GM23338 (cell line): ENCODE data around the gene OR5C1. TPM values are rescaled to one million over a fixed set of nuclear protein-coding genes. Genes with fewer than 3 reads are reported as not detected.

Experiments used
- ATAC-seq: fragments of 200-7000 bp; cut with Tn5 transposase; 3 replicates; pipeline ENCODE4 v1.9.1; 2020
- DNase-seq: peaks from one replicate; pipeline ENCODE4 v3.0.0-alpha.2; 2015; ENCODE audit warnings: low spot score
- H2AFZ ChIP-seq: fragments of 200-600 bp; sonication (generic); 2 replicates; pipeline ENCODE4 v1.8.0; 2016; ENCODE audit warnings: antibody characterized with exemption, mild to moderate bottlenecking, moderate library complexity
- H3F3A ChIP-seq: fragments of 200-600 bp; sonication (generic); replicated peaks from 2 replicates; pipeline ENCODE4 v1.8.0; 2017; ENCODE audit warnings: antibody characterized with exemption, mixed run types, low read depth
- H3K27ac ChIP-seq: fragments of 200-600 bp; sonication (generic); 2 replicates; pipeline ENCODE4 v1.6.1; 2016; ENCODE audit warnings: low read depth
- H3K27me3 ChIP-seq: fragments of 200-600 bp; sonication (generic); 2 replicates; pipeline ENCODE4 v1.8.0; 2016; ENCODE audit warnings: mild to moderate bottlenecking, mixed run types, moderate library complexity; ENCODE audit not compliant: insufficient read depth
- H3K36me3 ChIP-seq: fragments of 200-600 bp; sonication (generic); 2 replicates; pipeline ENCODE4 v1.8.0; 2016; ENCODE audit warnings: mild to moderate bottlenecking; ENCODE audit not compliant: insufficient read depth
- H3K4me1 ChIP-seq: fragments of 200-600 bp; sonication (generic); 2 replicates; pipeline ENCODE4 v1.8.0; 2016; ENCODE audit warnings: mild to moderate bottlenecking, moderate library complexity; ENCODE audit not compliant: insufficient read depth
- H3K4me2 ChIP-seq: fragments of 200-600 bp; sonication (generic); 2 replicates; pipeline ENCODE4 v1.7.1; 2017; ENCODE audit warnings: mixed run types
- H3K4me3 ChIP-seq: fragments of 200-600 bp; sonication (generic); 2 replicates; pipeline ENCODE4 v1.6.1; 2016; ENCODE audit warnings: mixed run types
- H3K79me2 ChIP-seq: fragments of 200-600 bp; sonication (generic); replicated peaks from 2 replicates; pipeline ENCODE4 v1.8.0; 2017; ENCODE audit warnings: mild to moderate bottlenecking; ENCODE audit not compliant: insufficient read depth
- H3K9me2 ChIP-seq: fragments of 200-600 bp; sonication (generic); 2 replicates; pipeline ENCODE4 v1.8.0; 2017; ENCODE audit not compliant: insufficient read depth
- H4K20me1 ChIP-seq: fragments of 200-600 bp; sonication (generic); replicated peaks from 2 replicates; pipeline ENCODE4 v1.8.0; 2017; ENCODE audit warnings: mild to moderate bottlenecking; ENCODE audit not compliant: insufficient read depth
- H3K27ac Mint-ChIP-seq: 2 replicates; pipeline ENCODE4 v1.8.0; 2020; ENCODE audit warnings: inconsistent platforms, mild to moderate bottlenecking, moderate library complexity, mixed read lengths
- H3K27me3 Mint-ChIP-seq: 3 replicates; pipeline ENCODE4 v1.8.0; 2022; ENCODE audit warnings: low read depth, mild to moderate bottlenecking, moderate library complexity, mixed read lengths, inconsistent platforms; ENCODE audit not compliant: insufficient read depth, poor library complexity
- H3K36me3 Mint-ChIP-seq: 3 replicates; pipeline ENCODE4 v1.8.0; 2021; ENCODE audit warnings: low read depth, mild to moderate bottlenecking, inconsistent platforms, moderate library complexity, mixed read lengths
- H3K4me1 Mint-ChIP-seq: 3 replicates; pipeline ENCODE4 v1.8.0; 2020; ENCODE audit warnings: mild to moderate bottlenecking, inconsistent platforms, mixed read lengths
- H3K4me3 Mint-ChIP-seq: 3 replicates; pipeline ENCODE4 v1.8.0; 2021; ENCODE audit warnings: moderate library complexity, mild to moderate bottlenecking, inconsistent platforms, mixed read lengths
- H3K9me3 Mint-ChIP-seq: 3 replicates; pipeline ENCODE4 v1.8.0; 2020; ENCODE audit warnings: moderate library complexity, mild to moderate bottlenecking, inconsistent platforms, mixed read lengths
- CREB1 ChIP-seq: fragments of 250-450 bp; sonication (Bioruptor Pico); IDR thresholded peaks from 2 replicates; pipeline ENCODE4 v1.5.0; 2020; ENCODE audit warnings: low read depth, mild to moderate bottlenecking, moderate library complexity
- CTCF ChIP-seq, 2 experiments: fragments of 200-600 bp in 1 of 2; sonication (generic) in 1 of 2; conservative IDR thresholded peaks; 2 replicates each; pipeline versions ENCODE4 v1.5.1 to v1.6.1; 2016 to 2017; ENCODE audit warnings: antibody characterized with exemption in 2 of 2, low read depth in 2 of 2, mild to moderate bottlenecking in 2 of 2, moderate library complexity in 1 of 2
- ETS1 ChIP-seq: IDR thresholded peaks from 2 replicates; pipeline ENCODE4 v1.6.1; 2016; ENCODE audit warnings: antibody characterized with exemption
- EZH2 ChIP-seq: fragments of 200-600 bp; sonication (generic); IDR thresholded peaks from one replicate; pipeline ENCODE4 v1.8.0; 2017; ENCODE audit warnings: antibody characterized with exemption, mild to moderate bottlenecking, low read depth; ENCODE audit not compliant: unreplicated experiment
- EZH2phosphoT487 ChIP-seq: fragments of 200-600 bp; sonication (generic); IDR thresholded peaks from one replicate; pipeline ENCODE4 v1.8.1; 2018; ENCODE audit warnings: antibody characterized with exemption; ENCODE audit not compliant: unreplicated experiment
- JUNB ChIP-seq: IDR thresholded peaks from one replicate; pipeline ENCODE4 v1.6.1; 2016; ENCODE audit warnings: antibody characterized with exemption; ENCODE audit not compliant: unreplicated experiment
- NANOG ChIP-seq: IDR thresholded peaks from 2 replicates; pipeline ENCODE4 v1.6.1; 2016; ENCODE audit warnings: antibody characterized with exemption, borderline replicate concordance
- POLR2AphosphoS5 ChIP-seq: IDR thresholded peaks from 2 replicates; pipeline ENCODE4 v1.6.1; 2016; ENCODE audit warnings: antibody characterized with exemption, low read depth
- REST ChIP-seq: IDR thresholded peaks from one replicate; pipeline ENCODE4 v1.6.1; 2018; ENCODE audit warnings: antibody characterized with exemption; ENCODE audit not compliant: unreplicated experiment
- STAT1 ChIP-seq: IDR thresholded peaks from one replicate; pipeline ENCODE4 v1.6.1; 2016; ENCODE audit warnings: antibody characterized with exemption; ENCODE audit not compliant: unreplicated experiment
- ZNF114 ChIP-seq: fragments of 250-450 bp; sonication (Bioruptor Pico); IDR thresholded peaks from 2 replicates; pipeline ENCODE4 v1.5.0; 2020; ENCODE audit warnings: mild to moderate bottlenecking, moderate library complexity
- ZNF331 ChIP-seq: fragments of 250-450 bp; sonication (Bioruptor Pico); IDR thresholded peaks from 2 replicates; pipeline ENCODE4 v1.5.0; 2020; ENCODE audit warnings: low read depth, mild to moderate bottlenecking, moderate library complexity
- ZNF462 ChIP-seq: fragments of 250-450 bp; sonication (Bioruptor Pico); IDR thresholded peaks from 2 replicates; pipeline ENCODE4 v1.5.0; 2020; ENCODE audit warnings: mild to moderate bottlenecking, moderate library complexity
- polyA plus RNA-seq: library from polyadenylated mRNA; unstranded; fragments of >200 nt; fragmentation: Nextera tagmentation; extraction: Ambion mirVana; gene quantifications from 2 replicates; pipeline ENCODE4 v1.2.1, GENCODE V29; 2016
- total RNA-seq: library from RNA; depleted of rRNA; stranded (reverse); fragments of >200 nt; shearing (Covaris generic); gene quantifications from 2 replicates; pipeline ENCODE4 v1.2.3, GENCODE V29; 2014

OR5C1 gene
- total and polyA plus RNA-seq, 2 experiments from 2014 or later, result not detected

- H3K4me1 ChIP-seq, result no peaks in the 10 kb centered on the region
- TF ChIP-seq EZH2, result no peak
- TF ChIP-seq ZNF114 (CRISPR knock-in tag), result no peak
- TF ChIP-seq JUNB, result no peak
- TF ChIP-seq CREB1 (CRISPR knock-in tag), result no peak
- no peak for TF ChIP-seq ZNF331 (CRISPR knock-in tag)
- no peak for TF ChIP-seq NANOG
- TF ChIP-seq CTCF (conservative IDR thresholded peaks at IDR 0.05; ENCODE audit: low read depth in 2 of 2), result no peak
- TF ChIP-seq POLR2AphosphoS5, result no peak
- no peak for TF ChIP-seq REST
- no peak for TF ChIP-seq STAT1
- TF ChIP-seq EZH2phosphoT487, result no peak
- TF ChIP-seq ETS1, result no peak
- TF ChIP-seq ZNF462 (CRISPR knock-in tag), result no peak
- no peak overlapping the region for H3K27ac ChIP-seq
- no peaks in the 10 kb centered on the region for H3K79me2 ChIP-seq
- H3K36me3 ChIP-seq, result no peaks in the 10 kb centered on the region
- H2AFZ ChIP-seq, result no peak overlapping the region
- H3K36me3 Mint-ChIP-seq, result no peaks in the 10 kb centered on the region; the same call in none of the 3 replicates
- peaks cover 76% of the 10 kb centered on the region for H3K9me3 Mint-ChIP-seq
- no peak overlapping the region for H3K4me3 Mint-ChIP-seq
- no peaks in the 10 kb centered on the region for H3F3A ChIP-seq
- H3K4me2 ChIP-seq, result no peak overlapping the region
- no peaks in the 10 kb centered on the region for H3K27me3 Mint-ChIP-seq
- H3K27me3 ChIP-seq, result no peaks in the 10 kb centered on the region
- H3K4me1 Mint-ChIP-seq, result no peaks in the 10 kb centered on the region
- H3K9me2 ChIP-seq, result 0 out of 2 replicates have a peak, but pooled peaks cover 2% of the 10 kb centered on the region
- no peak for ATAC-seq
- peak; percentile 16 for DNase-seq
- no peak overlapping the region for H3K27ac Mint-ChIP-seq
- no peaks in the 10 kb centered on the region for H4K20me1 ChIP-seq
- H3K4me3 ChIP-seq, result no peak overlapping the region
These were observed 8.7 kb upstream of the OR5C1 start for GRCh38 chr9:122780026-122780425.
